GM12878 (cell line): ENCODE data around the gene CYSRT1. TPM values are rescaled to one million over a fixed set of nuclear protein-coding genes. Genes with fewer than 3 reads are reported as not detected.

ENCODE experiments used
- EGR1 ChIP-seq, 2 experiments: IDR thresholded peaks; 1 replicate in 1 of 2; 2 replicates in 1 of 2; pipeline ENCODE4 v1.6.1; 2011 to 2012; ENCODE audit warnings: low read depth in 2 of 2, low read length in 2 of 2, borderline replicate concordance in 1 of 2, mild to moderate bottlenecking in 1 of 2, moderate library complexity in 1 of 2
- RELA ChIP-seq: fragments of 450-650 bp; IDR thresholded peaks from 2 replicates; pipeline ENCODE4 v1.8.0; 2014; ENCODE audit warnings: borderline replicate concordance; ENCODE audit not compliant: partially characterized antibody
- TCF12 ChIP-seq: IDR thresholded peaks from 2 replicates; pipeline ENCODE4 v1.6.1; 2011; ENCODE audit warnings: low read depth, mild to moderate bottlenecking, low read length
- polyA plus RNA-seq, 11 experiments: library from polyadenylated mRNA; depleted of rRNA in 4 of 11; unstranded in 6 of 11; stranded (reverse) in 5 of 11; fragments of >200 nt; fragmentation: Nextera tagmentation in 4 of 11; fragmentation: Illumina TruSeq in 1 of 11; extraction: Ambion mirVana in 4 of 11; extraction: Trizol in 1 of 11; gene quantifications; 1 replicate in 1 of 11; 2 replicates in 10 of 11; pipeline versions ENCODE4 v1.2.1 to v1.2.3, GENCODE V29; 2011 to 2016; ENCODE audit warnings: inconsistent platforms in 2 of 11, missing spikeins in 2 of 11, low read depth in 1 of 11
- total RNA-seq, 4 experiments: library from RNA; depleted of rRNA in 3 of 4; stranded (reverse); fragments of >200 nt in 3 of 4; fragmentation: Illumina TruSeq in 1 of 4; extraction: Trizol in 1 of 4; gene quantifications; 2 replicates each; pipeline versions ENCODE4 v1.2.1 to v1.2.3, GENCODE V29; 2013 to 2021
- TF ChIP-seq, protein P1 (sequence below): fragments of 450-650 bp; IDR thresholded peaks from 2 replicates; pipeline ENCODE4 v1.6.1; 2017; ENCODE audit warnings: mild to moderate bottlenecking, moderate library complexity
- TF ChIP-seq, protein P2 (sequence below): fragments of 450-650 bp; IDR thresholded peaks from 2 replicates; pipeline ENCODE4 v1.6.1; 2017; ENCODE audit warnings: antibody characterized with exemption, mild to moderate bottlenecking, moderate library complexity

CYSRT1 gene
- total and polyA plus RNA-seq, 10 of the 15 experiments (the other 5 are each of a cell fraction or from before 2014, with no cell fraction given) = 0.24 to 3.6 (median 0.97) TPM; not detected in 1

DNA sequence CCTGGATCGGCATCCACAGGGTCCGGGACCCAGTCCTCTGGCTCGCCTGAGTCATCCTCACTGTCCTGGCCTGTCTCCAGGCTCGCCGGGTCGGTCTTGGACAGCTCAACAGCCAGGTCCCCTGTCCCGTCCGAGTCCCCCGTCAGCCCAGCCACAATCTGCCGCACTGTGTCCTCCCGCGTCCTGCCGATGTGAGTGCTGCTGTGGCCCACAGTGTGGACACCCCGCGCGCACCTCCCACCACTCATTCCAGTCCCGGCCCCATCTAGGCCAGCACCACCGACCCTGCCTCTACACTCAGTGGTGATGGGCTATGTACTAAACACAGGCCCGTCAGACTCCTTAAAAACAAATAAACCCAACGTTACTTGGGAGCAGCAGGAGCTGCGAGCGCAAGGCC, 43.3 kb upstream of the CYSRT1 start (continued):
- TF ChIP-seq EGR1 (IDR thresholded peaks at IDR 0.05; ENCODE audit: borderline replicate concordance in 1 of 2, low read depth in 2 of 2, low read length in 2 of 2) = no peak
- no peak for TF ChIP-seq TCF12
- TF ChIP-seq, protein P1, sequence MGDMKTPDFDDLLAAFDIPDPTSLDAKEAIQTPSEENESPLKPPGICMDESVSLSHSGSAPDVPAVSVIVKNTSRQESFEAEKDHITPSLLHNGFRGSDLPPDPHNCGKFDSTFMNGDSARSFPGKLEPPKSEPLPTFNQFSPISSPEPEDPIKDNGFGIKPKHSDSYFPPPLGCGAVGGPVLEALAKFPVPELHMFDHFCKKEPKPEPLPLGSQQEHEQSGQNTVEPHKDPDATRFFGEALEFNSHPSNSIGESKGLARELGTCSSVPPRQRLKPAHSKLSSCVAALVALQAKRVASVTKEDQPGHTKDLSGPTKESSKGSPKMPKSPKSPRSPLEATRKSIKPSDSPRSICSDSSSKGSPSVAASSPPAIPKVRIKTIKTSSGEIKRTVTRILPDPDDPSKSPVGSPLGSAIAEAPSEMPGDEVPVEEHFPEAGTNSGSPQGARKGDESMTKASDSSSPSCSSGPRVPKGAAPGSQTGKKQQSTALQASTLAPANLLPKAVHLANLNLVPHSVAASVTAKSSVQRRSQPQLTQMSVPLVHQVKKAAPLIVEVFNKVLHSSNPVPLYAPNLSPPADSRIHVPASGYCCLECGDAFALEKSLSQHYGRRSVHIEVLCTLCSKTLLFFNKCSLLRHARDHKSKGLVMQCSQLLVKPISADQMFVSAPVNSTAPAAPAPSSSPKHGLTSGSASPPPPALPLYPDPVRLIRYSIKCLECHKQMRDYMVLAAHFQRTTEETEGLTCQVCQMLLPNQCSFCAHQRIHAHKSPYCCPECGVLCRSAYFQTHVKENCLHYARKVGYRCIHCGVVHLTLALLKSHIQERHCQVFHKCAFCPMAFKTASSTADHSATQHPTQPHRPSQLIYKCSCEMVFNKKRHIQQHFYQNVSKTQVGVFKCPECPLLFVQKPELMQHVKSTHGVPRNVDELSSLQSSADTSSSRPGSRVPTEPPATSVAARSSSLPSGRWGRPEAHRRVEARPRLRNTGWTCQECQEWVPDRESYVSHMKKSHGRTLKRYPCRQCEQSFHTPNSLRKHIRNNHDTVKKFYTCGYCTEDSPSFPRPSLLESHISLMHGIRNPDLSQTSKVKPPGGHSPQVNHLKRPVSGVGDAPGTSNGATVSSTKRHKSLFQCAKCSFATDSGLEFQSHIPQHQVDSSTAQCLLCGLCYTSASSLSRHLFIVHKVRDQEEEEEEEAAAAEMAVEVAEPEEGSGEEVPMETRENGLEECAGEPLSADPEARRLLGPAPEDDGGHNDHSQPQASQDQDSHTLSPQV = no peak
- no peak for TF ChIP-seq RELA
- TF ChIP-seq, protein P2, sequence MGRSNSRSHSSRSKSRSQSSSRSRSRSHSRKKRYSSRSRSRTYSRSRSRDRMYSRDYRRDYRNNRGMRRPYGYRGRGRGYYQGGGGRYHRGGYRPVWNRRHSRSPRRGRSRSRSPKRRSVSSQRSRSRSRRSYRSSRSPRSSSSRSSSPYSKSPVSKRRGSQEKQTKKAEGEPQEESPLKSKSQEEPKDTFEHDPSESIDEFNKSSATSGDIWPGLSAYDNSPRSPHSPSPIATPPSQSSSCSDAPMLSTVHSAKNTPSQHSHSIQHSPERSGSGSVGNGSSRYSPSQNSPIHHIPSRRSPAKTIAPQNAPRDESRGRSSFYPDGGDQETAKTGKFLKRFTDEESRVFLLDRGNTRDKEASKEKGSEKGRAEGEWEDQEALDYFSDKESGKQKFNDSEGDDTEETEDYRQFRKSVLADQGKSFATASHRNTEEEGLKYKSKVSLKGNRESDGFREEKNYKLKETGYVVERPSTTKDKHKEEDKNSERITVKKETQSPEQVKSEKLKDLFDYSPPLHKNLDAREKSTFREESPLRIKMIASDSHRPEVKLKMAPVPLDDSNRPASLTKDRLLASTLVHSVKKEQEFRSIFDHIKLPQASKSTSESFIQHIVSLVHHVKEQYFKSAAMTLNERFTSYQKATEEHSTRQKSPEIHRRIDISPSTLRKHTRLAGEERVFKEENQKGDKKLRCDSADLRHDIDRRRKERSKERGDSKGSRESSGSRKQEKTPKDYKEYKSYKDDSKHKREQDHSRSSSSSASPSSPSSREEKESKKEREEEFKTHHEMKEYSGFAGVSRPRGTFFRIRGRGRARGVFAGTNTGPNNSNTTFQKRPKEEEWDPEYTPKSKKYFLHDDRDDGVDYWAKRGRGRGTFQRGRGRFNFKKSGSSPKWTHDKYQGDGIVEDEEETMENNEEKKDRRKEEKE = no peak
